Inflammatory macrophage (primary cell): ENCODE measurements around the gene ULBP3.

Experiments
- DNase-seq, 2 donors: peaks; one replicate each; pipeline ENCODE4 v3.0.0-alpha.2; 2020 to 2022
- total RNA-seq, 18 experiments: gene quantifications; one replicate each; lab custom pipeline; 2026; ENCODE audit warnings: mixed read lengths in 6 of 18, inconsistent platforms in 2 of 18; lab: John Stamatoyannopoulos, UW

ULBP3 gene
- 0.16 to 1.5 (median 0.63) reads per million in 18 experiments for total RNA-seq

GRCh38 chr6:150068720-150069648, at the start of gene ULBP3:
Gene ULBP3, minus strand, starts transcription at chr6:150069121. Its CDS starts 55 bp downstream, at chr6:150069066.
- DNase-seq: peak; percentile 73 to 76

DNA sequence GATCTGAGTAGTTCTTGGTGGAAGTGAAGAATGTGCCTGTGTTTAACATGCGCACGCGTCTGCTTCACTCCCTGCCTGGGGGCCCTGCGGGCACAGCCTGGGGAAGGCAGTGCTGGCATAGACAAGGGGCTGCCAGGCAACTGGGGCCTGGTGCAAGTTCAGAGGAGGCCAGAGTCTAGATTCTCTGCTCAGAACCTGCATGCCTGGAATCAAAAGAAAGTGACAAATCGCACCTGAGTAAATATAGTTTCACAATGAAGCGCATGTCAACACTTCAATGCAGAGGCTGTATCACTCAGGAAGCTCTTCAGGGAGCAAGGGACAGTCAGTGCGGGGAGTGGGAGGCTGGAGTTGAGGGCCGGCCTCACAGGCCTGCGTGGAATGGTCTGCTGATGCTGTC, 49.7 kb upstream of the ULBP3 start:
- no peak for DNase-seq

- DNase-seq: no peak
Observed at GRCh38 chr6:150118203-150118602, 49.3 kb upstream of the ULBP3 start.

DNA sequence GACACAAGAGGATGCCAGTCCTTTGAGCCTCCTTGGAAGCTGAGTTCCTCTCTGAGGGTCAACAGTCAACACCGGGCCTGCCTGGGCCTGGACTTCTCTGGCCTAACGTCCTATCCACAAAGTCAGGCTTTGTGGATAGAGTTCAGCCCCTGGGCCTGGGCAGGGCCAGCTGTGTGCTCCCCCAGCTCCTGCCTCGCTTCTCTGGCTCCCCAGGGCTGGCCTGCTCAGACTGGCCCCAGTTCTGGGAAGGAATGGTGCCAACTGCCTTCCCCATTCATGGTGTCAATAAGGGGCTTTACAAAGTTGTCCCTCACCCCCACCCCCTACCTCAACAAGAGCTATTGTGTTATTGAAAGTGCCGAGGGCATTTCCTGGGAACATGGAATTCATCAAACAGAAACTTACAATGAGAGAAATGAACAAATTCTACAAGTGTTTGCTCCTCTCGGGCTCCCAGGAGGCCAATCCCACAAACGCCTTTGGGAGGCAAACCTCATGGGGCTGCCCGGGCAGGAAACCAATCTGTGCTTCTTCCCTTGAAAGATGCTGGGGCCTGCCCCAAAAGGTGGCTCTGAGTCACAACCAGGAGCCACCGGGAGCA, 47.4 kb upstream of the ULBP3 start:
- DNase-seq: no peak

DNA sequence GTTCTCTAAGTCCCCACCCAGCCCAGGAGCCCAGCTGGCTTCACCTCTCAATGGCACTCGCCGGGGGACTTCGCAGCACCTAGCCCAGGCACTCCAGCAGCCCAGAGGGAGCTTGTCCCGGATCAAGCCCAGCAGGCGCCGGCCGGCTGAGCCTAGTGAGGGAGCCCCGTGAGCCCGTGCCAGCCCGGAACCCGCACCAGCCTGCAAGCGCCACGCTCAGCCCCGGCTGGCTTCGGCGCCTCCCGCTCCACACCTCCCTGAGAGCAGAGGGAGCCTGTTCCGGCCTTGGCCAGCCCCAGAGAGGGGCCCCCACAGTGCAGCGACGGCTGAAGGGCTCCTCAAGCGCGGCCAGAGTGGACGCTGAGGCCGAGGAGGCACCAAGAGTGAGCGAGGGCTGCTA, 46.8 kb upstream of the ULBP3 start:
- no peak for DNase-seq

DNA sequence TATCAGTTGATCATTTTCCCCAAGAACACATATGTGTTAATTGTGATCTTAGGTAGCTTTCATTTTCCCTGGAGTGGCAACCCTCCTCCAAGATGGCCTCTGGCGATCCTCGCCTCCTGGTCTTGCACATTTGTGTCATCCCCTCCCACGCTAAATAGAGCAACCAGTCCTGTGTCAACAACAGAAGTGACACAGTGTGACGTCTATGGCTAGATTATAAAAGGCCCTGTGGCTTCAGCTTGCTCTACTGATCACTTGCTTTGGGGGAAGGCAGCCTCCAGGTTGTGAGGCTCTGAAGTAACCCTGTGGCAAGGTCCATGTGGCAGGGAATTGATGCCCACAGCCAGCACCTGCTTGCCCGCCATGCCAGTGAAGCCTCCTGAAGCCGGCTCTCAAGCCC, 43.3 kb upstream of the ULBP3 start:
- no peak for DNase-seq

DNA sequence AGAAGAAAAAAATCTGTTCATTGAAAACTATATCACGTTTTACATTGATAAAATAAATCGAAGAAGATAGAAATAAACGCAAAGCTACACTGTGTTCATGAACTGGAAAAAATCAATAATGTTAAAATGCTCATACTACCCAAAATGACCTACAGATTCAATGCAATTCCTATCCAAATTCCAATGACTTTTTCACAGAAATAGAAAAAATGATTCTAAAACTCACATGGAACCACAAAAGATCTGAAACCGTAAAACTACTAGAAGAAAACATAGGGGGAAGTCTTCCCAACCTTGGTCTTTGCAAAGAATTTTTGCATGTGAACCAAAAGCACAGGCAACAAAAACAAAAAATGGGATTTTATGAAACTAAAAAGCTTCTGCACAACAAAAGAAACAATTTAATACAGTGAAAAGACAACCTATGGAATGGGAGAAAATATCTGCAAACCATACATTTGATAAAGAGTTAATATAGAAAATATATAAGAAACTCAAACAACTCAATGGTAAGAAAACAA, 33.9 kb upstream of the ULBP3 start:
- DNase-seq: no peak

- DNase-seq: no peak
Observed at GRCh38 chr6:150100745-150101144, 31.8 kb upstream of the ULBP3 start.

DNA sequence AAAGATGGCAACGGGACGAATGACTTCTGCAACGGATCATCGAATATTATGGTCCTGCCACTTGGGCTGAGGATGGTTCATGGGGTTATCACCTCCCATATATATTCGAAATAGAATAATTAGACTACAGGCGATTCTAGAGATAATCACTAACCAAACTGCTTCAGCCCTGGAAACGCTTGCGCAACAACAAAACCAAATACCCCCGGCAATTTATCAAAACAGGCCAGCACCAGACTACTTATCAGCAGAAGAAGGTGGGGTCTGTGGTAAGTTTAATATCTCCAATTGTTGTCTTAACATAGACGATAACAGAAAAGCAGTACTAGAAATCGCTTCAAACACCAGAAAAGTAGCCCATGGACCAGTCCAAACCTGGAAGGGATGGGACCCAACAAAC, 31.0 kb upstream of the ULBP3 start:
- no peak for DNase-seq

- DNase-seq: no peak
Observed at GRCh38 chr6:150099546-150099945, 30.6 kb upstream of the ULBP3 start.

DNA sequence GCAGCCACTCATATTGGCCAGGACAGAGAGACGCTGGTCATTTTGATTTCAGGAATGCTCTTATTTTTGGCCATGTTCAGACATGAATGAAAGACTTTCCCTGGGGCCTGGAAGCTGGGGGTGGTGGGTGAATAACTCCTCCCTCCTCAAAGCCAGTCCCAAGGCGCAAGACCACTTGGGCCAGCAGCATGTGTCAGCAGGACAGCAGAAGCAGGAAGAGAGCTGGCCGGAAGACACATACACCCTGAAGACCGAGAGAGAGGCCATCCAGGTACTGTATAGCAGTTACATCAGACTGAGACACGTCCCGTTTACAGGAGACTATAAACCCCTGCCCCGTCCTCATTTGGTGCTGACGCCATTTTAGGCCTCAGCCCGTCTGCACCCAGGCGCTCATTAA, 29.2 kb upstream of the ULBP3 start:
- DNase-seq: no peak

GRCh38 chr6:150093397-150093796, 24.5 kb upstream of the ULBP3 start:
- DNase-seq: no peak

DNA sequence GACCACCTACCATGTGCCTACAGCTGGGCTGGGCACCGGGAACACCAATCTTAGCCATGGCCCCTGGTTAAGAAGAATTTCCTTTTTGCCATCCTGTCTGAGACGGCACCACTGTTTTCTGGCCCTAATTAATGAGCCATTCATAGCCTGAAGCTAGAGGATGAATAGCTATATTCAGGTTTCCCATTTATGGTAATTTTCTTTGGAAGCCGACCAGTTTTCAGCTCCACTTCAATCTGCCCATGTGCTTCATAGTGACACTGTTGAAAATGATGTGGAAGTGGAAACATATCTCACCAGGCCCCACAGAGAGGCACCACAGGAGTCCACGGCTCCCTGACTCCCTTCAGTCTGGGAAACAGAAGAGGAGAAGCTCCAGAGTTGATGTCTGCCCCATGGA, 22.6 kb upstream of the ULBP3 start:
- DNase-seq: no peak

GRCh38 chr6:150090328-150090727, 21.4 kb upstream of the ULBP3 start:
- no peak for DNase-seq

GRCh38 chr6:150088481-150089154, 19.7 kb upstream of the ULBP3 start:
- no peak for DNase-seq

DNA sequence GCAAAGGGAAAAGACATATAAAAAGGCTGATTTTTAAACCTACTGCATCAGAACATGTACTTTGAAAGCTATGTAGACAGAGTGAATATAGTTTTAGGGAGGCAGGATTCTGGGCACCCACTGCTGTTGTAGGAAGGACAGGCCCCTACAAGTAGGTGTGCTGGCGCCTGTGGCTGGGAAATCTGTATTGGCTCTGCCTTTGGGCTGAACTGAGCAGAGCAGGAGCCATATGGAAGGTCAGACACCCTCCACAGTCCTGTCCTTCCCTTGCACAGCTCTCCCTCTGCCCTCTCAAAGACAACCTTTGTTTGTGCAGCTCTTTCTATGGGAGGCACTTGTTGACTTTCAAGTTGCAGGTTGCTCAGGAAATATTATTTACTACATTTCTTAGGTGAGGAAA, 18.4 kb upstream of the ULBP3 start:
- no peak for DNase-seq

- DNase-seq: no peak
Observed at GRCh38 chr6:150086026-150086425, 17.1 kb upstream of the ULBP3 start.

DNA sequence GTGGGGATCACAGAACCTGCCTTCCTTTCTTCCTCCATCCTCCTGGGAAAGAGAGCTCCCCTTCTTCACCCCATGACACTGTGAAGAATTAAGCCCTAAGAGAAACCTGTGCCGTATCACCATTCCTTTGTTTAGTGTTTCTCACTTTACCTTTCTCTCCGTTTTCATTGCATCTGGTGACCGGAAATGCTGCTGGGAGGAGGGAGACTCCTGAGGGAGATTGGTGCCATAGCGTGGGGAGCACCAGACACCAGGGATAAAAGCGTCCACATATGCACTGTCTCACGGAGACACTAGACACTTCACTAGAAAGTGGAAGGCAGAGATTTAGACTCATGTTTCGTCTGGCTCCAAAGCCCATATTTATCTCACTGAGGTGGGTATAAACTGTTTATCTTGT, 15.5 kb upstream of the ULBP3 start:
- DNase-seq: no peak

- DNase-seq: no peak
Observed at GRCh38 chr6:150083839-150084238, 14.9 kb upstream of the ULBP3 start.

DNA sequence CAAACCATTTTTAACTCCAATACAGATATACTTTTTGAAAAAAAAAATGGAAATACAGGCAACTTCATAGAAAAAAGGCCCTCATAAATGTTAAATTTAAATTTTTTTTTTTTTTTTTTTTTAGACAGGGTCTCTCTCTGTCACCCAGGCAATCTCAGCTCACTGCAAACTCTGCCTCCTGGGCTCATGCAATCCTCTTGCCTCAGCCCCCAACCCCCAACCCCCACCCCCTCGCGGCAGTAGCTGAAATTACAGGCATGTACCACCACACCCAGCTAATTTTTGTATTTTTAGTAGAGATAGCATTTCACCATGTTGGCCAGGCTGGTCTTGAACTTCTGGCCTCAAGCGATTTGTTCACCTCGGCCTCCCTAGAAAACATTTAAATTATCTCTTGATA, 12.8 kb upstream of the ULBP3 start:
- no peak for DNase-seq

- DNase-seq: no peak
Observed at GRCh38 chr6:150079604-150080003, 10.7 kb upstream of the ULBP3 start.

GRCh38 chr6:150078788-150079187, 9.9 kb upstream of the ULBP3 start:
- no peak for DNase-seq

- DNase-seq: no peak
Observed at GRCh38 chr6:150076196-150076893, 7.4 kb upstream of the ULBP3 start.
